HL-60 (cell line): ENCODE results near the gene HSD3B1.

Experiments used
- DNase-seq, 2 experiments: peaks; one replicate each; pipeline ENCODE4 v3.0.0-alpha.2; 2010 to 2020; ENCODE audit warnings: low read depth in 1 of 2, low spot score in 1 of 2
- H3K27ac ChIP-seq: fragments of 250-450 bp; sonication (Bioruptor Pico); replicated peaks from 2 replicates; pipeline ENCODE4 v1.5.1; 2020; ENCODE audit warnings: mild to moderate bottlenecking, moderate library complexity
- H3K27me3 ChIP-seq: fragments of 250-450 bp; sonication (Bioruptor Pico); 2 replicates; pipeline ENCODE4 v1.5.1; 2021; ENCODE audit warnings: mild to moderate bottlenecking, moderate library complexity; ENCODE audit not compliant: insufficient read depth, poor library complexity, severe bottlenecking
- H3K4me3 ChIP-seq: replicated peaks from 2 replicates; pipeline ENCODE4 v1.5.1; 2011; ENCODE audit warnings: mild to moderate bottlenecking, control low read depth, low read length; ENCODE audit not compliant: insufficient read depth
- CTCF ChIP-seq: IDR thresholded peaks from one replicate; pipeline ENCODE4 v1.5.1; 2011; ENCODE audit warnings: low read length, control low read depth, inconsistent platforms; ENCODE audit not compliant: insufficient read depth
- GABPA ChIP-seq: IDR thresholded peaks from 2 replicates; pipeline ENCODE4 v1.6.1; 2012; ENCODE audit warnings: low read depth
- POLR2AphosphoS5 ChIP-seq: IDR thresholded peaks from 2 replicates; pipeline ENCODE4 v1.6.1; 2012; ENCODE audit warnings: low read depth
- REST ChIP-seq: IDR thresholded peaks from 2 replicates; pipeline ENCODE4 v1.6.1; 2012; ENCODE audit warnings: low read depth; ENCODE audit not compliant: insufficient replicate concordance
- SPI1 ChIP-seq: IDR thresholded peaks from 2 replicates; pipeline ENCODE4 v1.6.1; 2012; ENCODE audit warnings: low read depth, mild to moderate bottlenecking, borderline replicate concordance

The HSD3B1 gene

GRCh38 chr1:119466445-119466844 is 40.6 kb upstream of the HSD3B1 start:
- Histone ChIP-seq H3K27me3 (no peaks in the 10 kb centered on the region), H3K27ac (no peak overlapping the region), H3K4me3 (no peak overlapping the region)
- no peak for TF ChIP-seq SPI1
- no peak for TF ChIP-seq GABPA
- TF ChIP-seq REST: no peak
- DNase-seq: no peak

- no peak for TF ChIP-seq REST
- TF ChIP-seq GABPA: no peak
- TF ChIP-seq SPI1: no peak
- TF ChIP-seq CTCF: no peak
- no peak for TF ChIP-seq POLR2AphosphoS5
- DNase-seq: no peak
- no peaks in the 10 kb centered on the region for H3K27me3 ChIP-seq
- no peak overlapping the region for H3K4me3 ChIP-seq
- no peak overlapping the region for H3K27ac ChIP-seq
Observed at GRCh38 chr1:119467219-119467618, 39.8 kb upstream of the HSD3B1 start.

GRCh38 chr1:119467857-119468668 is 38.9 kb upstream of the HSD3B1 start:
- no peaks in the 10 kb centered on the region for H3K27me3 ChIP-seq
- H3K27ac ChIP-seq: no peak overlapping the region
- no peak for DNase-seq
- H3K4me3 ChIP-seq: no peak overlapping the region
- TF ChIP-seq CTCF: no peak
- TF ChIP-seq POLR2AphosphoS5: no peak
- no peak for TF ChIP-seq REST
- no peak for TF ChIP-seq SPI1
- no peak for TF ChIP-seq GABPA
